Lower leg skin (tissue), 4 donors: ENCODE results near the gene SLC22A9. TPM values are rescaled to one million over a fixed set of nuclear protein-coding genes. Genes with fewer than 3 reads are reported as not detected.
"Not testable (repeated sequence)": the region's sequence is repeated elsewhere in the genome, so short reads cannot be mapped to it uniquely, and the experiment has no call there.

ENCODE experiments used
- DNase-seq, 2 donors: peaks; one replicate each; pipeline ENCODE4 v3.0.0-alpha.2; 2019; ENCODE audit warnings: low spot score in 2 of 2
- H3K4me3 ChIP-seq: fragments of 200-600 bp; sonication (generic); 2 replicates; pipeline ENCODE4 v1.5.1; 2017; ENCODE audit warnings: mild to moderate bottlenecking, low read depth; ENCODE audit not compliant: poor library complexity, severe bottlenecking
- CTCF ChIP-seq, 3 donors: fragments of 450-650 bp; IDR thresholded peaks; one replicate each; pipeline ENCODE4 v1.5.1; 2016; ENCODE audit warnings: antibody characterized with exemption in 3 of 3, mild to moderate bottlenecking in 3 of 3, moderate library complexity in 2 of 3
- POLR2A ChIP-seq, 2 donors: fragments of 450-650 bp; IDR thresholded peaks; one replicate each; pipeline ENCODE4 v1.6.1; 2016 to 2017; ENCODE audit warnings: antibody characterized with exemption in 2 of 2, mild to moderate bottlenecking in 1 of 2, moderate library complexity in 1 of 2
- WGBS, 2 donors: methylation state at CpG; one replicate each; pipeline ENCODE4 v1.1.5; 2018; 5-methylcytosine and 5-hydroxymethylcytosine counted together
- intact Hi-C: fragments of 100-400 bp; cut with DNase I; formaldehyde crosslinking; loops from one replicate; pipeline ENCODE4 v1.15.0; 2023; ENCODE audit warnings: low total_unique reads
- total RNA-seq, 4 donors: library from RNA; depleted of rRNA; stranded (reverse); fragments of >200 nt; gene quantifications; one replicate each; pipeline ENCODE4 v1.1.0, GENCODE V29; 2016

SLC22A9 gene
- total RNA-seq, 4 donors from 2014 or later, result not detected

GRCh38 chr11:63427971-63428508 lies 58.5 kb downstream of the SLC22A9 start:
- no peak overlapping the region for H3K4me3 ChIP-seq
- WGBS, 2 donors, result 84 to 100% methylated on average over 1 to 2 of the region's 2 CpGs
- TF ChIP-seq CTCF (IDR thresholded peaks at IDR 0.05), result no peak
- TF ChIP-seq POLR2A (IDR thresholded peaks at IDR 0.05), result no peak
- intact Hi-C loops, result no loop called here
- DNase-seq, result no peak

DNA sequence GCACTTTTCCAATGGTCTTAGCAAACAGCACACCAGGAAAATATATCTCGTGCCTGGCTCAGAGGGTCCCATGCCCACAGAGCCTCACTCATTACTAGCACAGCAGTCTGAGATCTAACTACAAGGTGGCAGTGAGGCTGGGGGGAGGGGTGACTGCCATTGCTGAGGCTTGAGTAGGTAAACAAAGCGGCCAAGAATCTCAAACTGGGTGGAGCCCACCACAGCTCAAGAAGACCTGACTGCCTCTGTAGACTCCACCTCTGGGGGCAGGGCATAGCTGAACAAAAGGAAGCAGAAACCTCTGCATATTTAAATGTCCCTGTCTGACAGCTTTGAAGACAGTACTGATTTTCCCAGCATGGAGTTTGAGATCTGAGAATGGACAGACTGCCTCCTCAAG lies 61.1 kb downstream of the SLC22A9 start:
- intact Hi-C loops, DNase-seq, H3K4me3 ChIP-seq: not testable (repeated sequence)
- 34% methylated on average over 2 of the region's 2 CpGs; no CpG with 5 or more reads in 1 of the 2 donors for WGBS, 2 donors

DNA sequence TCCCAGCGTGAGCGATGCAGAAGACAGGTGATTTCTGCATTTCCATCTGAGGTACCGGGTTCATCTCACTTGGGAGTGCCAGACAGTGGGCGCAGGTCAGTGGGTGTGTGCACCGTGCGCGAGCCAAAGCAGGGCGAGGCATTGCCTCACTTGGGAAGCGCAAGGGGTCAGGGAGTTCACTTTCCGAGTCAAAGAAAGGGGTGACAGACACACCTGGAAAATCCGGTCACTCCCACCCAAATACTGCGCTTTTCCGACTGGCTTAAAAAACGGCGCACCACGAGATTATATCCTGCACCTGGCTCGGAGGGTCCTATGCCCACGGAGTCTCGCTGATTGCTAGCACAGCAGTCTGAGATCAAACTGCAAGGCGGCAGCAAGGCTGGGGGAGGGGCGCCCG lies 65.8 kb downstream of the SLC22A9 start:
- 68 to 70% methylated on average over 21 to 22 of the region's 22 CpGs for WGBS, 2 donors
- DNase-seq, result not testable (repeated sequence)

GRCh38 chr11:63435831-63436230 lies 66.2 kb downstream of the SLC22A9 start:
- intact Hi-C loops, DNase-seq, H3K4me3 ChIP-seq: not testable (repeated sequence)
- 14 to 15% methylated on average over 4 of the region's 4 CpGs for WGBS, 2 donors

More for the DNA sequence above, 65.8 kb downstream of the SLC22A9 start:
- intact Hi-C loops, H3K4me3 ChIP-seq: not testable (repeated sequence)

GRCh38 chr11:63443714-63444113 lies 74.1 kb downstream of the SLC22A9 start:
- DNase-seq, result no peak
- intact Hi-C loops, result no loop called here
- no peak overlapping the region for H3K4me3 ChIP-seq
- WGBS, 2 donors, result 35 to 67% methylated on average over 1 of the region's 1 CpG
- TF ChIP-seq POLR2A (IDR thresholded peaks at IDR 0.05), result no peak
- no peak for TF ChIP-seq CTCF (IDR thresholded peaks at IDR 0.05)

- intact Hi-C loops, result no loop called here
- no peak overlapping the region for H3K4me3 ChIP-seq
- no peak for DNase-seq
- TF ChIP-seq CTCF (IDR thresholded peaks at IDR 0.05), result no peak
- TF ChIP-seq POLR2A (IDR thresholded peaks at IDR 0.05), result no peak
- WGBS, 2 donors, result 40 to 49% methylated on average over 2 of the region's 2 CpGs
Observed at GRCh38 chr11:63444160-63444559, 74.6 kb downstream of the SLC22A9 start.

DNA sequence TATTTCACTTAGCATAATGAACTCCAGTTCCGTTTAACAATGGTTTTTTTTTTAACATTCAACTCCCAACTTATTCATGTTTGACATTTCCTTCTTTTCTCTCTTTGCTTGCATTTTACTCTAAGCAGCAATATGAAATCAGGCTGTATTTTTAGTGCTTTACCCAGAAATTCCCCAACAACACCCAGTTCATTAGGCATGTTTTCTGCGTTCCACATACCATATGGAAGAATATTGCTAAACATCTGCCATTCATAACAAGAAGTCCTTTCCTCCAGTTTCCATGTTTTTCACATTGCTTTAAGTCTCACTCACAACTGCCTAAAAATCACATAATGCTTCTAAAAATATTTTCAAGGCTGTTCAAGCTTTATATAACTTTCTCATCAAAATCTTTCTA lies 75.5 kb downstream of the SLC22A9 start:
- no peak for TF ChIP-seq POLR2A (IDR thresholded peaks at IDR 0.05)
- no peak for TF ChIP-seq CTCF (IDR thresholded peaks at IDR 0.05)
- DNase-seq, result no peak
- WGBS, 2 donors, result 45 to 50% methylated on average over 2 of the region's 2 CpGs
- intact Hi-C loops, result no loop called here
- H3K4me3 ChIP-seq, result no peak overlapping the region
